Bronchial epithelial cell (primary cell): ENCODE measurements around the gene CYP2W1. TPM values are rescaled to one million over a fixed set of nuclear protein-coding genes. Genes with fewer than 3 reads are reported as not detected.

Source experiments
- DNase-seq: peaks from one replicate; pipeline ENCODE4 v3.0.0-alpha.2; 2010; ENCODE audit warnings: low read depth
- FAIRE-seq: peaks from 2 replicates; lab custom pipeline; 2011; peaks lifted over from hg19 to GRCh38; lab: Jason Lieb, UNC
- H3K27me3 ChIP-seq: 2 replicates; pipeline ENCODE4 v1.5.1; 2011; ENCODE audit warnings: low read length; ENCODE audit not compliant: control insufficient read depth, insufficient read depth
- H3K36me3 ChIP-seq: 2 replicates; pipeline ENCODE4 v1.5.1; 2011; ENCODE audit warnings: low read length; ENCODE audit not compliant: control insufficient read depth, insufficient read depth
- H3K4me3 ChIP-seq: 2 replicates; pipeline ENCODE4 v1.5.1; 2011; ENCODE audit warnings: mild to moderate bottlenecking, low read depth, low read length, control low read depth
- total RNA-seq: library from RNA; depleted of rRNA; stranded (reverse); fragments of >200 nt; gene quantifications from 2 replicates; pipeline ENCODE4 v1.2.1, GENCODE V29; 2014
- TF ChIP-seq, protein P1 (sequence below): IDR thresholded peaks from 2 replicates; pipeline ENCODE4 v1.5.1; 2011; ENCODE audit warnings: mild to moderate bottlenecking, moderate library complexity, low read length, control low read depth, inconsistent platforms; ENCODE audit not compliant: insufficient read depth, severe bottlenecking

CYP2W1 gene, protein sequence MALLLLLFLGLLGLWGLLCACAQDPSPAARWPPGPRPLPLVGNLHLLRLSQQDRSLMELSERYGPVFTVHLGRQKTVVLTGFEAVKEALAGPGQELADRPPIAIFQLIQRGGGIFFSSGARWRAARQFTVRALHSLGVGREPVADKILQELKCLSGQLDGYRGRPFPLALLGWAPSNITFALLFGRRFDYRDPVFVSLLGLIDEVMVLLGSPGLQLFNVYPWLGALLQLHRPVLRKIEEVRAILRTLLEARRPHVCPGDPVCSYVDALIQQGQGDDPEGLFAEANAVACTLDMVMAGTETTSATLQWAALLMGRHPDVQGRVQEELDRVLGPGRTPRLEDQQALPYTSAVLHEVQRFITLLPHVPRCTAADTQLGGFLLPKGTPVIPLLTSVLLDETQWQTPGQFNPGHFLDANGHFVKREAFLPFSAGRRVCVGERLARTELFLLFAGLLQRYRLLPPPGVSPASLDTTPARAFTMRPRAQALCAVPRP
- total RNA-seq = 0.51 TPM in 1 of 2 replicates, not detected in the other

- Histone ChIP-seq H3K36me3 (no peaks in the 10 kb centered on the region), H3K4me3 (no peak within 1 kb of the TSS), H3K27me3 (peaks cover 2% of the 10 kb centered on the region)
- DNase-seq (no peak), FAIRE-seq (no peak)
- TF ChIP-seq, protein P1, sequence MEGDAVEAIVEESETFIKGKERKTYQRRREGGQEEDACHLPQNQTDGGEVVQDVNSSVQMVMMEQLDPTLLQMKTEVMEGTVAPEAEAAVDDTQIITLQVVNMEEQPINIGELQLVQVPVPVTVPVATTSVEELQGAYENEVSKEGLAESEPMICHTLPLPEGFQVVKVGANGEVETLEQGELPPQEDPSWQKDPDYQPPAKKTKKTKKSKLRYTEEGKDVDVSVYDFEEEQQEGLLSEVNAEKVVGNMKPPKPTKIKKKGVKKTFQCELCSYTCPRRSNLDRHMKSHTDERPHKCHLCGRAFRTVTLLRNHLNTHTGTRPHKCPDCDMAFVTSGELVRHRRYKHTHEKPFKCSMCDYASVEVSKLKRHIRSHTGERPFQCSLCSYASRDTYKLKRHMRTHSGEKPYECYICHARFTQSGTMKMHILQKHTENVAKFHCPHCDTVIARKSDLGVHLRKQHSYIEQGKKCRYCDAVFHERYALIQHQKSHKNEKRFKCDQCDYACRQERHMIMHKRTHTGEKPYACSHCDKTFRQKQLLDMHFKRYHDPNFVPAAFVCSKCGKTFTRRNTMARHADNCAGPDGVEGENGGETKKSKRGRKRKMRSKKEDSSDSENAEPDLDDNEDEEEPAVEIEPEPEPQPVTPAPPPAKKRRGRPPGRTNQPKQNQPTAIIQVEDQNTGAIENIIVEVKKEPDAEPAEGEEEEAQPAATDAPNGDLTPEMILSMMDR = no peak
Measured at GRCh38 chr7:983004-983615, at the start of gene CYP2W1. Gene CYP2W1, plus strand, starts transcription at chr7:983181. Its CDS starts 31 bp downstream, at chr7:983212.

DNA sequence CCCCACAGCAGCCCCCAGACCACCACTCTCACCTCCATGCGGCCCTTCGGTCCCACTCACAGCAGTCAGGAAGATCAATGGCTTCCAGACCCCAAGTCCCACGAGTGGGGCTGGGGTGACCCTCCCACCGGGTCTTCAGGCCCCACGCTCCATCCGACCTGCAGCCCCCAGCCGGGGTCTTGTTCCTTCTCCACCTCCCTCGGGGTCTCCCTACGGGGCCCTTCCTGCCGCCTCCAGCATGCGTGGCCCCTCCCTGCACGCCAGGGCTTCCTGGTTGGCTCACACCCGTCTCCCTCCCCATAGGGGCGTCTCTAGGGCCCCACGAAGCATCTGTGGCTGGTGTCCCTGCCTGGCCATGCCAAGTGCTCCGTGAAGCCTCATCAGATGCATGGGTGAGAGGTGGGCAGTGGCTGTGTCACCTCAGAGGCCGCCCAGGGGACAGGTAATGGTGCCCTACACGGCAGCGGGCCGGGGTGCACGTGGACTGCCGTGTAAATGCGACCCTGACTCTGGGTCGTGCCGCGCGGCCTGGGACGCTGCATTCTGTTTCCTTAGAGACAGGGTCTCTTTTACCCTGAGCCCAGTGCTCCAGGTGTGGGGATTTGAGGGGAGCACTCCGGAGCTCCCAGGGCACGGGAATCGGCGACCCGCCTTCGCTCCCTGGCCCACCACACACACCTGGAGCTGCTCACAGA is 48.4 kb upstream of the CYP2W1 start:
- Histone ChIP-seq H3K36me3 (no peaks in the 10 kb centered on the region), H3K4me3 (no peak overlapping the region), H3K27me3 (no peaks in the 10 kb centered on the region)
- DNase-seq = no peak
- FAIRE-seq = no peak
- TF ChIP-seq, protein P1 = no peak

DNA sequence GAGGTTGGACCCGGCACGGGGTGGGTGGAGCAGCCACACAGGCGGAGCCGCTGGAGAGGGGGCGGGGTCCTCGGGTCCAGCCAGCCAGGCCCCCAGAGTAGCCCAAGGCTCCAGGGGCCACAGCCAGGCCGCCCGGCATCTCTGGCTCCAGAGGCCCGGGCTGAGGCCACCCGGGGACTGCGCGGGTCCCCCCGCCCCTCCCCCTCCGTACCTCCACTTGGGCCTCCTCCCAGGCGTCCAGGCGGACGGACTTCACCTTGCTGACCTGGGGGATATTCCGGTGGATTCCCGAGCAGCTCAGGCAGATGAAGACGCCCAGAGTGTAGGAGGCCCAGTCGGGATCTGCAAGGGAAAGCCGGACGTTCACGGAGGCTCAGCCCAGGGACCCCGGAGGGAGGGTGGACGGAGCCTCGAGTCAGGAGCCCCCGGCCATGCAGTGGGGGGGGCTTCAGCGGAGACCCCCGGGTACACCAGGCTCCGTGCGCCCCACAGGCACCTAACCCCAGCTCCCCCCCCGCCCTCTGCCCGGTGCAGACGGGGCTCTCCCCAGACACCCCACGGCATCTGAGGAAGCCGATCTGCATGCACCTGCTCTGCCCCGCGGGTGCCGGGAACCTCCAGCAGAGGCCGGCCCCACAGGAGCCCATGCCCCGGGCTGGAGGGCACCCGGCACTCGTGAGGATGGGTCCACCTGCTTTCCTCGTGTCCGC is 47.7 kb upstream of the CYP2W1 start:
- FAIRE-seq = no peak
- H3K4me3 ChIP-seq = no peak overlapping the region
- H3K27me3 ChIP-seq = no peaks in the 10 kb centered on the region
- no peak for DNase-seq
- no peaks in the 10 kb centered on the region for H3K36me3 ChIP-seq
- TF ChIP-seq, protein P1 = no peak

DNA sequence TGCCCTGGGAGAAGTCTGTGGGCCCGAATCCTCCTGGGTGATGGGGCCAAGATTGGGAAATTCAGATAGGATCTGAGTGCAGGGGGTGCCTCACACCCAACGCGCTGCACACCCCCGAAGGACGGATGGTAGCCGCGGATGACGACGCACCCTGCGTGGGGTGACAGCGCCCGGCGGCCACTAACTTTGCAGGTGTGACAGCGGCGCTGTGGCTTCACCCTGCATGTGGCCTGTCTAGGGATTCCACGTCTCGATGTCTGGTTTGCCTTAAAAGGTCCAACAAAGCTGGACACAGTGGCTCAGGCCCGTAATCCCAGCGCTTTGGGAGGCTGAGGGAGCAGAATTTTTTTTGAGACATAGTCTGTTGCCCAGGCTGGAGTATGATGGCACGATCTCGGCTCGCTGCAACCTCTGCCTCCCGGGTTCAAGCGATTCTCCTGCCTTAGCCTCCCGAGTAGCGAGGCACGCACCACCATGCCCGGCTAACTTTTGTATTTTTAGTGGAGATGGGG is 47.1 kb upstream of the CYP2W1 start:
- Histone ChIP-seq H3K36me3 (no peaks in the 10 kb centered on the region), H3K27me3 (no peaks in the 10 kb centered on the region), H3K4me3 (no peak overlapping the region)
- TF ChIP-seq, protein P1 = no peak
- FAIRE-seq = no peak
- no peak for DNase-seq

GRCh38 chr7:936386-937054 is 46.5 kb upstream of the CYP2W1 start:
- TF ChIP-seq, protein P1 = no peak
- Histone ChIP-seq H3K4me3 (no peak overlapping the region), H3K36me3 (no peaks in the 10 kb centered on the region), H3K27me3 (no peaks in the 10 kb centered on the region)
- DNase-seq (no peak), FAIRE-seq (peak; percentile 64)
